BLaER1 (cell line): ENCODE data around the gene OARD1.

ENCODE experiments used
- H3K27ac ChIP-seq: shearing (Covaris generic); formaldehyde crosslinking; 2 replicates; pipeline ENCODE4 v1.8.1; 2022
- H3K27me3 ChIP-seq: shearing (Covaris generic); formaldehyde crosslinking; 2 replicates; pipeline ENCODE4 v1.8.1; 2022
- H3K36me3 ChIP-seq: shearing (Covaris generic); formaldehyde crosslinking; 2 replicates; pipeline ENCODE4 v1.8.1; 2022
- H3K4me1 ChIP-seq: shearing (Covaris generic); formaldehyde crosslinking; 2 replicates; pipeline ENCODE4 v1.8.1; 2022
- H3K4me2 ChIP-seq: shearing (Covaris generic); formaldehyde crosslinking; 2 replicates; pipeline ENCODE4 v1.8.1; 2022
- H3K4me3 ChIP-seq: shearing (Covaris generic); formaldehyde crosslinking; 2 replicates; pipeline ENCODE4 v1.8.1; 2022
- H3K9ac ChIP-seq: shearing (Covaris generic); formaldehyde crosslinking; 2 replicates; pipeline ENCODE4 v1.8.1; 2022
- H3K9me3 ChIP-seq: shearing (Covaris generic); formaldehyde crosslinking; 2 replicates; pipeline ENCODE4 v1.8.1; 2022
- H4K20me1 ChIP-seq: shearing (Covaris generic); formaldehyde crosslinking; 2 replicates; pipeline ENCODE4 v1.8.1; 2022
- Cebpa-rat ChIP-seq: shearing (Covaris generic); IDR thresholded peaks from 2 replicates; pipeline ENCODE4 v1.8.1; 2022

OARD1 gene

DNA sequence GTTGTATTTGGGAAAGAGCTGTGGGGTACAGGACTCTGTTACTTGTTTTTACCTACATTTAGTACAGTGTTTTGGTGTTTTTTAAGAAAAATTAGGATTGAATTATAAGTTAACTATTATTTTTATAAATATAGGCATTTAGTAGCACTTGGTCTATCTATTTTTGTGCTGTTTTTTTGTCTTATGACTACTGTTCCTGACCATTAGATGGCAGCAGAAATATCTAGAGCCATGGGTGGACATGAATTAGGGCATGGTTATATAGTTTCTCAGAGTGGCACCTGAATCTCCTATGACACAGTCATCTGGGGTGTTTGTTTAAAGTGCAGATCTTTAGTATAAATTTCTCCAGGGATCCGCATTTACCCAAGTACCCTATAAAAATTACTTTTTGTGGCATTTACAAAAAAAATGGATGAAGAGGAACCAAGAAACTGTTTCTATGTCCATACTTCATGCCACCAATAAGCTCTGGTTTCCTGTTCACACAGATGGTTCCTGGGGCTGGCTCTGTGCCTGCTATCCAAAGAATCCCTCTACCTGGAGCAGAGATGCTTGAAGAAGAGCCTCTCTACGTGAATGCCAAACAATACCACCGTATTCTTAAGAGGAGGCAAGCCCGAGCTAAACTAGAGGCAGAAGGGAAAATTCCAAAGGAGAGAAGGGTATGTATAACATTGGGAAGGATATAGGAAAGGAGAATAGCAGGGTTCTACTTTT lies 20.4 kb upstream of the OARD1 start:
- Histone ChIP-seq H3K9ac (no peak overlapping the region), H3K4me1 (no peaks in the 10 kb centered on the region), H3K27ac (no peak overlapping the region), H3K27me3 (no peaks in the 10 kb centered on the region), H3K4me2 (no peak overlapping the region), H3K4me3 (no peak overlapping the region), H4K20me1 (peaks cover 100% of the 10 kb centered on the region), H3K9me3 (no peaks in the 10 kb centered on the region), H3K36me3 (peaks cover 100% of the 10 kb centered on the region)
- TF ChIP-seq Cebpa-rat: no peak

DNA sequence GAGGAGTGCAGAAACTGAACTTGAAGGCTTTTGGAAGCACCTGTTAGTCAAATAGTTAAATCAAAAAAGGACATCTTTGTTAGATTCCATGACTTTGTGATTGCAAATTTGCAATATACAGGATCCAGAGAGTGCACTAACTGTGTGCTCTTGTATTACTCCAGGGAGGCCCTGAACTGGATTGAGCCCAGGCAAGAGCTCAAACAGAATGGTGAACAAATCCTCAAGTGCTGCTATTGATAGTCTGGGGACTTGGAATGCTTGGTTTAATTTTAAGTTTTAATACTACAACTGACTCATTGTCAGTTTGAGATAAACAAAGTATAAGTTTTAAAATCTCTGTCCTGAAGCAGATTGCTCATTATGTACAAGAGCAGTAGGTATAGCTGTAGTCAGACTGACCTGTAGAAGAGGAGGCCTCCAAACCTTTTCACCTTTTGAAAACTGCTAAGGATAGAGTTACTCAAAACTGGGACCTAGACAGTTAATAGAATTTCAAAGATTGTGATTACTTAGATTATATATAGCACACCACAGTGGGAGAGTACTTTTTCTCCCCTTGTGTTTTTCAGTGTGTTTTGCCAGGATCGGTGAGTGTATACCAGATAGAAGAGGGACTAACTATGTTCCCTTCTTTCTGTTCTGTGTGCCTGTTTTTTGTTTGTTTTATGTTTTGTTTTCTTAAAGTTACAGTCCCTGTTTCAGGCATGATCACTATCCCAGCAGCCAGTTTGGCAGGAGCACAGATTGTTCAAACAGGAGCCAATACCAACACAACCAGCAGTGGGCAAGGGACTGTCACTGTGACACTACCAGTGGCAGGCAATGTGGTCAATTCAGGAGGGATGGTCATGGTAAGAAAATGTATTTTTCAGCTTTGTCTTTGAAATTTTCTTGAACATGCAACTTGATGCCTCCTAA lies 18.9 kb upstream of the OARD1 start:
- Histone ChIP-seq H3K9me3 (no peaks in the 10 kb centered on the region), H3K4me2 (no peak overlapping the region), H3K4me3 (no peak overlapping the region), H3K4me1 (no peaks in the 10 kb centered on the region), H4K20me1 (peaks cover 99% of the 10 kb centered on the region), H3K27ac (no peak overlapping the region), H3K36me3 (peaks cover 97% of the 10 kb centered on the region), H3K9ac (no peak overlapping the region), H3K27me3 (no peaks in the 10 kb centered on the region)
- no peak for TF ChIP-seq Cebpa-rat

DNA sequence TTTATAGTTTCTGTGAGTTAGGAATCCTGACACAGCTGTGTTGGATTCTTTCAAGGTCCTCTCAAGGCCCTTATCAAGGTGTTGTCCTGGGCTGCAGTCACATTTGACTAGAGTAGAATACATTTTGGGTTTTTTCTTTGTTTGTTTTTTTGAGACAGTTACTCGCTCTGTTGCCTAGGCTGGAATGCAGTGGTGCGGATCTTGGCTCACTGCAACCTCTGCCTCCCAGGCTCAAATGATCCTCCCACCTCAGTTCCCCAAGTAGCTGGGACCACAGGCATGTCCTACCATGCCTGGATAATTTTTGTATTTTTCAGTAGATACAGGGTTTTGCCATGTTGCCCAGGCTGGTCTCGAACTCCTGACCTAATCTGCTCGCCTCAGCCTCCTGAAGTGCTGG lies 16.3 kb upstream of the OARD1 start:
- Histone ChIP-seq H3K9ac (no peak overlapping the region), H4K20me1 (peaks cover 99% of the 10 kb centered on the region), H3K36me3 (peaks cover 97% of the 10 kb centered on the region), H3K4me2 (no peak overlapping the region), H3K27me3 (no peaks in the 10 kb centered on the region), H3K9me3 (no peaks in the 10 kb centered on the region), H3K27ac (no peak overlapping the region), H3K4me1 (no peaks in the 10 kb centered on the region), H3K4me3 (no peak overlapping the region)
- no peak for TF ChIP-seq Cebpa-rat

DNA sequence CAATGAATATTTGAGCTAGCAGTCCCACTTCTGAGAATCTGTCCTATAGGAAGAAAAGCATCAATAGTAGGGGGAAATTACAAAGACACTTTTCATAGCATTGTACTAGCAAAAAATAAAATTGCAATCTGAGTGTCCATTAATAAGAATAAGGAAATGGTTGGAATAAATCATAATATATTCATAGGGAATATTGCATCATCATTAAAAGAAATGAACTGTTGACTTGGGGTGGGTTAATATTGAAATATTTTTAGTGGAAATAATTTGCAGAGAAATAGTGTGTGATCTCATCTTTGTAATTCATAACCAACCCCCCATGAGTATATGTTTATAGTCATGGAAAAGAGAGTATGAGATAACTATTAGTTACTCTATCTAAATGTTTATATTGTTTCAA lies 13.0 kb upstream of the OARD1 start:
- H3K9me3 ChIP-seq: no peaks in the 10 kb centered on the region
- H3K4me2 ChIP-seq: no peak overlapping the region
- no peak for TF ChIP-seq Cebpa-rat
- peaks cover 7% of the 10 kb centered on the region for H3K4me1 ChIP-seq
- H3K27ac ChIP-seq: no peak overlapping the region
- no peak overlapping the region for H3K9ac ChIP-seq
- H3K27me3 ChIP-seq: no peaks in the 10 kb centered on the region
- peaks cover 99% of the 10 kb centered on the region for H4K20me1 ChIP-seq
- H3K36me3 ChIP-seq: peaks cover 97% of the 10 kb centered on the region
- H3K4me3 ChIP-seq: no peak overlapping the region

DNA sequence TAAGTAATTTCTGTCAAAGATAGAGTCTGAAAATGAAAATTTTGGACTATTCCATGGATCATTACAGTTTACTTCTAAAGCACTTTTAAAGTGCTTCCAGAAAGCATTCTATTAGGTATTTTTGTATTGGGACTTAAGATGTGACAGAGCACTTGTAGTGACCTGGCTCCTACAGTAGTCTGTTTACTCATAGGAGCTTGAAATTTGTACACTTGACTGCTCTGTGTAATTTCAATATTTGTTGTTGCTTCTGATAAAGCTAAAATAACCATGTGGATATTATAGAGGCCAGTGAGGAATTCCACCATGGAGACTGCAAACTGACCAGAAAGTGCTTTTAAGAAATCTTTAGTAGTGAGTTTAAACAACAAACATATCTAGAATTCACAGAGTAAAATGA lies 10.9 kb upstream of the OARD1 start:
- H4K20me1 ChIP-seq: peaks cover 99% of the 10 kb centered on the region
- no peaks in the 10 kb centered on the region for H3K27me3 ChIP-seq
- H3K4me3 ChIP-seq: no peak overlapping the region
- H3K9ac ChIP-seq: no peak overlapping the region
- H3K27ac ChIP-seq: no peak overlapping the region
- no peaks in the 10 kb centered on the region for H3K9me3 ChIP-seq
- H3K4me2 ChIP-seq: no peak overlapping the region
- no peak for TF ChIP-seq Cebpa-rat
- peaks cover 28% of the 10 kb centered on the region for H3K4me1 ChIP-seq
- H3K36me3 ChIP-seq: peaks cover 92% of the 10 kb centered on the region

DNA sequence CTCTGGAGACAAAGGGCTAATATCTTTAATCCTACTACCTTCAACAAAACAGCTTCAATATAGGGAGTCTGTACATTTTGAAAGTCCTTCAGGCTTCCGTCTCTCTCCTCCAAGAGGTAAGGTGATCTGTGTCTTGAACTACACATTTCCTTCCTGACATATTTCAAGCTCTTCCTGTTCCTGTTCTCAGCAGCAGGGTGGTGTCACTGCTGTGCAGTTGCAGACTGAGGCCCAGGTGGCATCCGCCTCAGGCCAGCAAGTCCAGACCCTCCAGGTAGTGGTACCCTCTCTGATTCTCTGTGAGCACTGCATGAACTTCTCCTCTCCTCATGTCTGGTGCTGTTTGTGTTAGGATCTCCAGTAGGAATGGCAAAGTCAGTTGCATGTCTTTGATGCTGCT lies 8.5 kb upstream of the OARD1 start:
- Histone ChIP-seq H3K27me3 (no peaks in the 10 kb centered on the region), H4K20me1 (peaks cover 100% of the 10 kb centered on the region)

DNA sequence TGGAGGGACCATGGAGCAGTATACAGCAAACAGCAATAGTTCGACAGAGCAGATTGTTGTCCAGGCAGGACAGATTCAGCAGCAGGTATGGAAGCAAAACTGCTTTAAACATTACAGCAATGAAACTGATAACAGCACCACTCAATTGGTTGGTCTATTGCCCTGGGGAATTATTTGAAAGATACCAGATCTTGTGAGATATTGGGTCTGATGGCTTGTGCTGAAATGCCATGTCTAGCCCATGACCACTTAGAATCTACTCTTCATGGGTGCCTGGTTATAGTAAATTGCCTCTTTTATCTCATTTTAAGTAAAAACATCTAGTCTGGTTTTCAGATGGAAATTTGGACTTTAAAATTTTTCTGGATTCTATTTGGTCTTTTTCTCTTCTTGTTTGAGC lies 6.9 kb upstream of the OARD1 start:
- Histone ChIP-seq H3K4me1 (peaks cover 66% of the 10 kb centered on the region), H3K27me3 (no peaks in the 10 kb centered on the region), H3K9me3 (no peaks in the 10 kb centered on the region), H3K9ac (no peak overlapping the region), H4K20me1 (peaks cover 100% of the 10 kb centered on the region), H3K4me3 (no peak overlapping the region), H3K4me2 (peak overlapping the region; percentile 27), H3K36me3 (peaks cover 70% of the 10 kb centered on the region), H3K27ac (no peak overlapping the region)
- no peak for TF ChIP-seq Cebpa-rat

More for the DNA sequence above, 8.5 kb upstream of the OARD1 start:
- TF ChIP-seq Cebpa-rat: no peak
- H3K9ac ChIP-seq: no peak overlapping the region
- peak overlapping the region; percentile 38; the same call in 1 of the 2 replicates for H3K4me2 ChIP-seq
- peaks cover 82% of the 10 kb centered on the region for H3K36me3 ChIP-seq
- H3K4me1 ChIP-seq: peaks cover 51% of the 10 kb centered on the region
- no peak overlapping the region for H3K4me3 ChIP-seq
- no peaks in the 10 kb centered on the region for H3K9me3 ChIP-seq
- no peak overlapping the region for H3K27ac ChIP-seq

DNA sequence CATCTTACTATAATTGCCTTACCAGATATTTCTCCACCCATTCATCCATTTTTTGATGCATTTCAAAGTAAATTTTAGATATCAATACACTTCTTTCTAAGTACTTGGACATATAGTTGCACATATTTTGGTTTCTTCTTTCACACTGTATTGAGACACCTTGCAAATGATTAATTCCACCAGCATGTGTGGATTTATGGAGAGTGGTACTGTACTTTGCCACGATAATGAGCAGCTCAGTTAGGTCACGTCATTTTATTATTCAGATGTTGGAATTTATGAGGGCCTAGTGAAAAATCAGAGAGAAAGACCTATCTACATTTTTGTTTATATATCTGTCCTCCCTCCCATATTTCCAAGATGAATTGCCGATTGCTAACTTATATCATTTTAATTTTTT lies 5.9 kb upstream of the OARD1 start:
- Histone ChIP-seq H4K20me1 (peaks cover 100% of the 10 kb centered on the region), H3K27ac (no peak overlapping the region), H3K9me3 (no peaks in the 10 kb centered on the region), H3K9ac (no peak overlapping the region), H3K4me2 (no peak overlapping the region), H3K27me3 (no peaks in the 10 kb centered on the region), H3K4me3 (no peak overlapping the region), H3K36me3 (peaks cover 60% of the 10 kb centered on the region), H3K4me1 (peaks cover 68% of the 10 kb centered on the region)
- TF ChIP-seq Cebpa-rat: no peak

DNA sequence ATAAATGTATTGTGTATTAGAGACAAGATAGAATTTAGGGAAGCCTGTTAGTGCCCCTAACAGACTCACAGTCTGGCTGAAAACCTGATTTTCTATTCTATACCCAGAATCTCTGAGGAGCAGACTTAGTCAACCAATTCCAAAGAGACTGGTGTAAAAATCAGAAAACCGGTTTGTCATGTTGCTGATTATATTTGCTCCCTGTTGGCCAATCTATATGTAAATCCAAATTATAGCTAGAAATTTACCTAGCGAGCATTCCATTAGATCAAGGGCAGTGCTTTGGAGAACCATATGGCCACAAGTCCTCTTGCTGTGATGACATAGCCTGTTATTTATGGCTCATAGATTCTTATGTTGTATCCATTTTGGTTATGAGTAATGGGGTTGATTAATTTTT lies 5.4 kb upstream of the OARD1 start:
- peak overlapping the region; percentile 10; the same call in 1 of the 2 replicates for H3K4me2 ChIP-seq
- no peak for TF ChIP-seq Cebpa-rat
- H3K9ac ChIP-seq: no peak overlapping the region
- H3K36me3 ChIP-seq: peaks cover 55% of the 10 kb centered on the region
- no peaks in the 10 kb centered on the region for H3K27me3 ChIP-seq
- no peaks in the 10 kb centered on the region for H3K9me3 ChIP-seq
- H4K20me1 ChIP-seq: peaks cover 95% of the 10 kb centered on the region
- no peak overlapping the region for H3K27ac ChIP-seq
- H3K4me1 ChIP-seq: peaks cover 68% of the 10 kb centered on the region
- H3K4me3 ChIP-seq: no peak overlapping the region
